C4-2B (cell line): Measurements from ENCODE around the gene PRXL2A.

Experiments
- CTCF ChIP-seq: fragments of 450-650 bp; conservative IDR thresholded peaks from 2 replicates; pipeline ENCODE4 v1.5.1; 2017; ENCODE audit warnings: mild to moderate bottlenecking
- ZFX ChIP-seq: fragments of 450-650 bp; IDR thresholded peaks from 2 replicates; pipeline ENCODE4 v1.6.1; 2017

GRCh38 chr10:80380185-80380584 is 28.2 kb upstream of the PRXL2A start:
- TF ChIP-seq CTCF (no peak), ZFX (no peak)
